Forelimb muscle (tissue), 1 donor: ENCODE results near the gene HTD2. TPM values are rescaled to one million over a fixed set of nuclear protein-coding genes. Genes with fewer than 3 reads are reported as not detected.

Source experiments
- DNase-seq: peaks from one replicate; pipeline ENCODE4 v3.0.0-alpha.2; 2013; ENCODE audit warnings: low read depth
- polyA plus RNA-seq: library from polyadenylated mRNA; unstranded; fragments of 120-200 nt; gene quantifications from one replicate; pipeline ENCODE4 v1.2.1, GENCODE V29; 2013; ENCODE audit not compliant: insufficient read length

HTD2 gene
- polyA plus RNA-seq, 1 donor = 10.5 TPM

DNA sequence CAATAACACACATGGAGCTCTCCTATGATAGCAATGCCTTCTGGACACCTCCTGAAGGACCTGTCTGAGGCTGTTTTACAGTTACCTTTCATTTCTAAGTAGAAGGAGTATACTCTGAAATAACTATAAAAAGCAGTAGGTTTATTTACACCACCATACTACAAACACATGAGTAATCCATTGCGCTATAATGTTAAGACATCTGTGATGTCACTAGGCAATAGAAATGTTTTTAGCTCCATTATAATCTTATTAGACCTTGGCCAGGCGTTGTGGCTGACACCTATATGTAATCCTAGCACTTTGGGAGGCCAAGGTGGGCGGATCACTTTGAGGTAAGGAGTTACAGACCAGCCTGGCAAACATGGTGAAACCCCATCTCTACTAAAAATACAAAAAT is 51.1 kb downstream of the HTD2 start:
- no peak for DNase-seq

DNA sequence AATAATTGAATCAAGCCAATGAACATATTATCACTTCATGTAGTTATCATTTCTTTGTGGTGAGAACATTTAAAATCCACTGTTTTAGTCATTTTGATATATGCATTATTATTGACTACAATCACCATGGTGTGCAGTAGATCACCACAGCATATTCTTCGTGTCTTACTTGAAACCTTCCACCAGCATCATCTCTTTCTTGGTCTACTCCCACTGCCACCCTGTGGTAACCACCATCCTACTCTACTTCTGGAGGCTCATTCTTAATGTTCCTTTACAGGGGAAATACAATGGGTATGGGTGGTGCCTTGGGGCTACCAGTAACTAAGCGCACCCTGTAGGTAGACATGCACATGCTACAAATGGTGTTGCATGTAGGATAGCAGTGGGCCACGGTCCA is 51.8 kb downstream of the HTD2 start:
- no peak for DNase-seq

DNA sequence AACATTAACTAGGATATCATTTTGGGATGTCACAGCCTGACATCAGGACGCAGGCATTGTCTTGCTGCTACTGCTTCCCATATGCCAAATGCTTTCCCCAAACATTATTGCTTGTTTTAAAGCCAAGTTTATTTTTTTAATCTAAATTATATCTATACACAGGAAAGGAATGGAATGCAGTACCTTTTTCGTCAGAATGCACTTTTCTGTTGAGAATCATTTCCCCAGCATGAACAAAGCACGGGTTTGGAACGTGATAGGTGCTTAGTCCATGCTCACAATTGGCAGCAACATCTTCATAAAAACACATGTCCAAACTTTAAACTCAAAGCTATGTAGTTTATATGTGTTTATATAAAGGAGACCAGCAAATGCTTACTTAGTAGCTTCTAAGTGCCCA is 52.5 kb downstream of the HTD2 start:
- DNase-seq = no peak

DNA sequence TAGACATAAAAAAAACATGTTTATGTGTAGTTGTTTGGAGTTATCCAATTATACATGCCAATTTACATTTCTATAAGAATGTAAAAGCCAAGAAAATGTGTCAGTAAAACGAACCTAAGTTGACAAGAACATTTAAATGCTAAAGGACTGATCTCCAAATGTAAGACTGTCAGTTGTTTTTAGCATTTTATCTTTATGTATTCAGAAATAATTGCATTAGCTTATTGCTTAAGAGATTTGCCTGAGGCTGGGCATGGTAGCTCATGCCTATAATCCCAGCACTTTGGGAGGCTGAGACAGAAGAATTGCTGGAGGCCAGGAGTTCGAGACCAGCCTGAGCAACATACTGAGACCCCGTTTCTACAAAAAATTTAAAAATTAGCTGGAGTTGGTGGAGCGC is 53.3 kb downstream of the HTD2 start:
- no peak for DNase-seq

DNA sequence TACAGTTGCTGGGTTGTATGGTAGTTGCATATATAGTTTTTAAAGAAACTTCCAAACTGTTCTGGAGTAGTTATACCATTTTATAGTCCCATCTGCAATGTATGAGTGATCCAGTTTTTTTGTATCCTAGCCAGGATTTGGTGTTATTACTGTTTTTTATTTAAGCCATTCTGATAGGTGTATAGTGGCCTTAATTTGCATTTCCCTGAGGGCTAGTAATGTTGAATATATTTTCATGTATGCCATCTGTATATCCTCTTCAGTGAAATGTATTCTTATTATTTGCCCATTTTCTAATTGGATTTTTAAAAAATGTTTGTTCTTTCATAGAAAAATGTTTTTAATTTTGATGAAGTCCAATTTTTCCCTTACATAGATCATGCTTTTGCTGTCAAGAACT is 55.5 kb downstream of the HTD2 start:
- DNase-seq = no peak

DNA sequence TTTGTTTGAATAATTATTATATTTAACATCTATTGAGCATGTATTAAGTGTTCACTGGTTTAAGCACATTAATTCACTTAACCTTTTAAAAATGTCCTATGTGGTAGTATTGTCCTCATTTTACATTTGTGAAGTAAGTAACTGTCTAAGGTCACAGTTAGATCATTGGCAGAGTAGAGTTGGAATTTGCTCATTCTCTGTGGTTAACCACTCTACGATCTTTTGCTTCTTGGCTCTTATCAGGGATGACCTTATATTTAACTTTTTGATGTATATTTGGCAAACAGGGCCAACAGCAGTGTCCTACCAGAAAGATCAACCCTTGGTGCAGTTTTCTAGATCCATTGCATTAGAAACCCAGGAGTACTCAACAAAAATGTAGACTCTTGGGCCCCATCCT is 60.4 kb downstream of the HTD2 start:
- DNase-seq = no peak

DNA sequence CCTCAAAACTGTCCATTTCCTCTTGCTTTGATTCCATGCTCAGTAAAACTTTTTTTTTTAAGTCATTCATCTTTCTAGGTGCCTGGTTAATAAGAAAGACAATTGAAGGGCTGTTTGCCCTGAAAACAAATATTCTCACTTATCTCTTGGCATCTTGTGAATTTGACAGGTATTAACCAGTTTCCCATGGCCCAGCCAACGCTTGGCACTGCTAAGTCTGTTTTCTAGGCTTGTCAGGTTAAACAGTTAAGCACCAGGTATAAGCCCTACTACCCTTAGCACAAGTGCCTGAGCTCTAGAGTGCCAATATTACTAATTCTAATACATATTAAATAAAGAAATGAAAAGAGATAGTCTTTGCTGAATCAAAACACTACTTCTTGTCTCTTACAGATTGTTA is 62.7 kb downstream of the HTD2 start:
- no peak for DNase-seq

Other genes starting within 250 kb of the HTD2 start
- 0.86 TPM for gene DNASE1L3, start 95.5 kb upstream of the HTD2 start, polyA plus RNA-seq
- gene ABHD6, start 68.7 kb upstream of the HTD2 start, polyA plus RNA-seq = 4.8 TPM
- gene RPP14, start 275 bp upstream of the HTD2 start, polyA plus RNA-seq = 26.0 TPM
- gene PXK, start 26.4 kb downstream of the HTD2 start, polyA plus RNA-seq = 19.4 TPM
- gene PDHB, start 127.3 kb downstream of the HTD2 start, polyA plus RNA-seq = 81.6 TPM
- gene KCTD6, start 185.6 kb downstream of the HTD2 start, polyA plus RNA-seq = 11.7 TPM
- 22.2 TPM for gene ACOX2, start 230.7 kb downstream of the HTD2 start, polyA plus RNA-seq